GM18511 (cell line): ENCODE data around the gene PIM2.

Experiments
- ATAC-seq: cut with Tn5 transposase; IDR thresholded peaks from one replicate; pipeline ENCODE4 v1.9.1; 2021; ENCODE audit warnings: mild to moderate bottlenecking, moderate library complexity; ENCODE audit not compliant: unreplicated experiment

The PIM2 gene

DNA sequence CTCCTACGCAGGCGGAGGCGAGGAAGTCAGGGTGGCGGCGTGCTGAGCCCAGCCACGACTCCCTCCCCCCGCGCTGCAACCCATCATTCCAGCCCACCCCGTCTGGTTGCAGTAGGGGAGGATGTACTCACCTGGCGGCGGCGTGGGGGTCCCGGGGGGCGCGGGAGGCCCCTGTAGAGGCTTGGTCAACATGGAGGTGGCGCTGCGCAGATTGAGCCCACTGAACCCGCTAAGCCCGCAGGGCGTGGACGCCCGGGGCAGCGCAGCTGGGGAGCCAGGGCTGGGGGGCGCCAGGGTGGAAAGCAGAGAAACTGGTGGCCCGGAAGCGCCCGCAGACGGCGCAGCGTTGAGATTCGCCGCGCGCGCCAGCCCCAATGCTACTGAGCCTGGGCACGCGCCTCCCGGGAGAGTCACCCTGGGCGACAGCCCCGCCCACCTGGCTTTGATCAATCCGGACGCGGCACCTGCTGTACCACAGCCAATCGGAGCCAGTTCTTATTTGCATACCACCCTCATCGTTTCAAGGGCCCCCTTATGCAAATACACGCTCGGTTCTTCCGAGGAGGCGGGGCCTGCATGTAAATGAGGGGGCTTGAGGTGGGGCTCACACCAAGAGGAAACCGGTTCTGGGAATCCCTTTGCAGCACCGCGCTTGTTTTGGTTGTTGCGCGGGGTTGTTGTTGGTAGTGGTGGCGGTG is at the start of gene PIM2:
TSS of gene PIM2 (minus strand) at position 382 of the 698 bp plus-strand sequence. CDS start at position 192, 190 bp downstream.
- ATAC-seq, result peak; percentile 79

DNA sequence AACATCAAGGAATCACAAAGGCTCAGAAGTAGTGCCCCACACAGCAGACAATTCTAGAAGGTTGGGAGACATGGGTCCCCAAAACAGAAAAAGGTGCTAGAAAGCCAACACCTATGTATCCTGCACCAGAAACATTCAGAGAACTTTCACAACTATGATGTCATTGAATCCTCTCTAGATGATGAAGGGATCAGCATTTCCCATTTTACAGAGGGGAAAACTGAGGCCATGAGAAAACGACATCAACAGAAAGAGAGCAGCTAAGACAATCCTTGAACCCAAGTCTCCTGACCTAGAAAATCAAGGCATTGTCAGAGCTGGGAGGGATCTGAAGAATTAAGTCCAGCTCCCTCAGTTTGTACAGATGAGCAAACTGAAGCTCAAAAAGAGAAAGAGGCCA is 49.6 kb upstream of the PIM2 start:
- ATAC-seq, result no peak

DNA sequence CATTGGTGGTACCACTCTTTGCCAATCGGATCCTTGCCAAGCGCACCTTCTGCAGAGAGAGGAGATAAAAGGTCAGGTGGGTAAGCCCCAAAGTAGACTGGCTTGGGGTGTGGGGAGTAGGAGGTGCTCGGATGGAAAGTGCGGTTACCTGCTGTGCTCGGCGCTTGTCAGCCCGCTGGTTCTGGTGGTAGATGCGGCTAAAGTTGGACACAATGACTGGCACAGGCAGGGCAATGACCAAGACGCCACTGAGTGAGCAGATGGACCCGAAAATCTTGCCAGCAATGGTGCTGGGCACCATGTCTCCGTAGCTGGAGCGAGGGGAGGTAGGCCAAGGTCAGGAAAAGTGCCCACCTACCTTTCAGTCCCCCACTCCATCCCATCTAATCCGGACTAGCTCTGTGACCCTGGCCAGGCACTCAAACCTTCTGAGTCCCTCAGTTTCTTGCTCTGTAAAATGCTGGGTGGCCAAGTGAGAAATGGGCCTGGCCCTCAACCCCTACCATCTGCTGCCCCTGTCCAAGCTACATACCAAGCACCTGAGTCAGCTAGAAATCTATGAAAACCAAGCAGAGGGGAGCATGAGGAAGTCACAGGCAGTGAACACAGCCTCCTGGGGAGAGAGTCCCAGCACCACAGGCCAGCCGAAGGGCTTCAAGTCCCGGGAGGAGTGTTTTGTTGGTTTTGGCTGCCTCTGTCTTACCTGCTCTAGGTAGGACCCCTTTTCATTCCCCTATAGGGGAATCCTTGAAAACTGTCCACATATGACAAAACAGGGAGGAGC is 48.2 kb upstream of the PIM2 start:
- no peak for ATAC-seq

DNA sequence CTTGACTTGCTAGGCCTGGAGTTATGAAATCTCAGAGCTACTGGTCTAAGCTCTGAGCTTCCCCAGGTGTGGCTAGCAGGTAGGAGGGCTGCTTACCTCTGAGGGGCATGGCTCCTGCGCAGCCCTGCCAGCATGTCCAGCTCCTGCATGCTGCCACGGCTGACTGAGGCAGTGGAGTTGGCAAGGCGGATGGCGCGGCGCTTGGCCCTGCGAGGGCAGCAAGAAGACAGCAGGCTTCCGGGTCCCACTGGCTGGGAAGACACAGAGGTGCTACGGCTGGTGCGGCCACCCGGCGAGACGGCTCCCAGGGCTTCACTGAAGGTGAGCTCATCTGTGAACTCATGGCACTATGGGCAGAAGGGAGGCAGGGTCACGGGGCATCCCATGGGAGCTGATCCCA is 47.1 kb upstream of the PIM2 start:
- no peak for ATAC-seq

DNA sequence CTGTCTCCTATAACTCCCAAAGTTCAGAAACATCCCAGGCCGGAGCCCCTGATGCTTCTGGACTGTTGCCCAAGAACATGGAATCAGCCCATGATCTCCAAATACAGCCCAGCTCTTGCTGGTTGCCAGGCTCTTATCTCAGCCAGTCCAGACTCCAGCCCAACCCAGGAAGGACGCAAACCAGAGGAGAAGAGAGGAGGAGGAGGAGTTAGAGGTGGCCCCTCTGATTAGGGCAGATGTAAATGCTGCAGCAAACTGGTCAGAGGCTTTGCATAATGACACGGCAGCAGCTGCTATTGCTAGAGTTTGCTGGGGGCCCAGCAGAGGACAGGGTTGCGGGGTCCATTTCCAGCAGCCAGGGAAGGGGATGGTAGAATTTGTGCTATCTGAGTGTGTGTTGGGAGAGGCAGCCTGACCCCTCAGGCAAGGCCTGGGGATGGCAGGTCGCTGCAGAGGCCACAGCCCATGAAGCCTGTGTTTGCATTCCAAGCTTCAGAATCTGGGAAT is 42.8 kb upstream of the PIM2 start:
- ATAC-seq, result no peak

DNA sequence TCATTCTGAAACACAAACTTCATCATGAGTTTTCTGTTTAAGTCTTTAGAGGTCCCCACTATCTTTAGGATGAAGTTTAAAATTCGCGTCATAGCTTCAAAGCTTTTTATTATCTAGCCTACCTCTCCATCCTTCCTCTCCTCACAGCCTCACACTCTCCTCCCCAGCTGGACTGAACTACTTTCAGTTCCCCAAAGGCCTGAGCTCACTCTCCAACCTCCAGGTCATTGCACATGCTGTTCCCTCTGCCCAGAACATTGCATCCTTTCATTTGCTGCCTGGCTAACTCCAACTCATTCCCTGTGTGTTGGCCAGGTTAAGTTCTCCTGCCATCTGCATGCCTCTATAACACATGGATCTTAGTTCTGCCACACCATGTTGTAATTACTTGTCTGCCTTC is 41.5 kb upstream of the PIM2 start:
- ATAC-seq, result no peak

DNA sequence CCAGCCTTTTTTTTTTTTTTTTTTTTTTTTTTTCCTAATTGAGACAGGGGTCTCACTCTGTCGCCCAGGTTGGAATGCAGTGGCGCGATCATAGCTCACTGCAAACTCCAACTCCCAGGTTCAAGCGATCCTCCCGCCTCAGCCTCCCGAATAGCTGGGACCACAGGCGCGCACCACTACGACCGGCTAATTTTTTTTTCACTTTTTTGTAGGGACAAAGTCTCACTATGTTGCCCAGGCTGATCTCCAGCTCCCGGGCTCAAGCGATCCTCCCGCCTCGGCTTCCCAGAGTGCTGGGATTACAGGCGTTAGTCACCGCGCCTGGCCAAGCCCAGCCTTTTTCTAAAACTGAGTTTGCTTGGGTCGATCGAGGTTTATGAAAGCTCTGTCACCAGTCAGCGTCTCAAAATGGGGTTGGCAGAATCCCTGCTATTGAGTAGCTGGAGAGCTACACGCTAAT is 39.8 kb upstream of the PIM2 start:
- no peak for ATAC-seq

DNA sequence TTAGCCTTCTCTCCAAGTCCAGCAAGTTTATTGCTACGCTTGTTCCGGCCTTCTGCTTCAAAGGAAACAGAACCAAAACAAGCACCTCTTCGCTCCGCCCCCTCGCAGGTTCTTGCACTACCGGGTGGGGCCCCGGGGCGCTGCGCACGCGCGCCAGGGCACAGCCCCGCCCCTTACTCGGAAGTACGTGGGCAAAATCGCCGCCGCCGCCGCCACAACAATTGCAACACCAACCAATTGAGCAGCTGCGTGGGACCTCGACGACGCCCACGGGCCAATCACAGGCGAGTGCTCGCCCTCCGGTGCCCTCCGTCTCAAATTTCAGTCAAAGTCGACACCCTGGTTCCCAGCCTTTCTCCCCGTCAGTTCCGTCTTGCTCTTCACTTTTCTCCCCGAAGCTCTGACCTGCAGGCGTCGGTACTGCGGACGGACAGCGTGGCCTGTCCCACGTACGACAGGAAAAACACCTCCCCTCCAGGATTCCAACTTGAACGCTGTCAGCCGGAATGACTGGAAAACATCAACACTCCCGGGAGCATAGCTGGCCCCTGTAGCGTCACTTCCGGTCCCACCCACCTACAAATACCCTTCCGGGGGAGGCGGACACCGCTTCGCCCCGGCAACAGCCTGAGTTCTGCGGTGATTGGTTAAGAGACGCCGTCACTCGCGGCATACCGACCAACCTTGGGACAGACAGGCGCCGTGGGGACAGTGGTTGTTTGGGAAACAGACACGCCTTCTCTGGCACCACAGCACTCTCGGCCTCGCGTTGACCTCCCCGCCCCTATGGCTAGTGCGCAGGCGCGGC is 39.2 kb upstream of the PIM2 start:
- ATAC-seq, result peak; percentile 85

DNA sequence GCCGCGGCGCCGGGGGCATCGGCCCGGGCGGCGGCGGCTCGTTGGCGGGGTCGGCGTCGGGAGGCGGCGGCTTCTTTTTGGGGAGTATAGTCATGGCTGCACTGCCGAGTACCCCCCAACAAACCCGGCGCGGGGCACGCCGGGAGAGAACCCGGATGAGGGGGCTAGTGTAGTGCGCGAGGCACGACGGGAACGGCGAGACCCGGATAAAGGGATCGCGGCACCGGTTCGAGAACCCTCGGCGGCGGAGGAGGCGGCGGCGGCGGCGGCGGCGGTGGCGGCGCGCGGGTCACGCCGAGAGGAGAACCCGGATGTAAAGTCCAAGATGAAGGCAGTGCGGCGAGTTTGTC is 38.6 kb upstream of the PIM2 start, which contains the start of gene OTUD5:
TSS of gene OTUD5 (minus strand) at position 131 of the 350 bp plus-strand sequence. CDS start at position 94, 37 bp downstream.
- ATAC-seq, result peak; percentile 47

DNA sequence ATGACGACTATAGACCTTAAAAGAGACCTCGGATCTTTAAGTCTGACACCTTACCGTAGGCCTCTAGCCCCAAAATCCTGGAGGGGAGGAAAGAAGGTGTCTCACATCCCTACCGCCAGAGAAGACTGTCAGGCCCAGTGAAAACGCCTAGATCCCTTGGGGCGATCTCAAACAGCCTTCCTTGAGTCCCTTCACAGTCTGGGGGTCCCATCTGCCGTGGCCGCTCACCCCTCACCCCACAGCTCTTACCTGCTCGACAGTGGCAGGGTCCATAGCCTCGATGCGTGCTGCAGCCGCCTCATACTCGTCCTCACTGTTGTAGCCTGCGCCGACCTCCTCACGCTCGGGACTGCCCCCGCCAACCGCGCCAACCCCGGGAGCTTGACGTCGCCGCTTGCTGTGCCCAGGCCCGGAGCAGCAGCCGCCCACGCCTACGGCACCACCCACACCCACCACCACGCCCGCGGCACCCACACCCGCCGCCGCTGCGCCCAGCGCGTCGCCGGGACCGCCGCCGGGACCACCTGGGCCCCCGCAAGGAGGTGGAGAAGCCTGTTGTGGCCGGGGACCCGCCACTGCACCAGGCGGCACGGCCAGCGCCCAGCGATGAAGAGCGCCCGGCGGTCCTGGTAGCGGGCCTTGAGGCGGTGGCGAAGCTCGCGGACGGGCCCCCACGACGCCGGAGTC is 38.0 kb upstream of the PIM2 start:
- no peak for ATAC-seq

DNA sequence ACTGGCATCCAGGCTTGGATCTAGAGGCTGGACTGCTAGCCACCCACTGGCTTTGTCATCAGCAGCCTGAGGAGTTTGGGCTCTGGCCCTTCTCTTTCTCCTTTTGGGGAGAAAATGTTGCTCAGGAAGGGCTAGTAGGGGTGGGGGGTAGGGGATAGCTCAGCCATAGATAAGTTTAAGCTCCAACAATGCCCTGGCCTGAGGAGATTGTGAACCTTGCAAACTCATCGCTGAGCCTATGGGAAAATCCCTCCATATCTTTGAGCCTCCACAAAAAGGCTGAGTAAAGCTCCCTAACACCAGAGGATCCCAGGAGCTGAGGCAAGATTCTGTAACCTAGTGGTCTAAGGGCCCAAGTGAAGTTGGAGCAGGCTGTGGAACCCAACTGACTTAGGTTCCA is 29.8 kb upstream of the PIM2 start:
- no peak for ATAC-seq

DNA sequence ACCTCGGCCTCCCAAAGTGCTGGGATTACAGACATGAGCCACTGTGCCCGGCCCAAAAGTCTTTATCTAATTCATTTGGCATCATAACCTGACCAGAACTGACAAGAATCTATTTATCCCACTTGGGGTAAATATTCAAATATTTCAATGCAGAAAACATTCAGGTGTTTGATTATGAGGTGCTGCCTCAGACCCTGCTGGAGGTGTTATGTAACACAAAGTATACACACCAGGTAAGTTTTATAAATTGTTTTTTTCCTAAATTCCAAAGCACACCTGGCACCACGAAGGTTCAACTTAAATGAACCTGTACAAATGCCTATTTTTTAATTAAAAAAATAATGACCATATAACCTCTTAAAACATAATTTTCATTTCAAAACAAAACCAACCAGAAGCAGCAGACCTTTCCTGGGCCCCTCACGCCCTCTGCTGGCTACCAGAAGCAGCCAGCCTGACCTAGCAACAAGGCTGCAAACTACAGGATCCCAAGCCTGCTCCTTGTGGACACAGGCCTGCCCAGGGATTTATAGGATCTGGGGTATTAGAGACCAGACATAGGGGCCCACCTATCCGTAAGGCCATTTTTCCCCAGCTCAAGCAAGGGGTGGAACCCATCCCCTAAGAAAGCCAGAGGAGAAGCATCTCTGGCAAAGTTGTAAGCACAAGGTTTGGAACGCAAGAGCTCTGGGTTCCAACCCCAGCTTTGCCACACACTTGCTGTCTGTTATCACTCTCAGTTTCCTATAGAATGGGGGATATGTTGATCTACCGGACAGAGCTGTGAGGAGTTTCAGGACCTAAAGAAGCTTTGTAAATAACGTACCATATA is 26.9 kb upstream of the PIM2 start:
- no peak for ATAC-seq

DNA sequence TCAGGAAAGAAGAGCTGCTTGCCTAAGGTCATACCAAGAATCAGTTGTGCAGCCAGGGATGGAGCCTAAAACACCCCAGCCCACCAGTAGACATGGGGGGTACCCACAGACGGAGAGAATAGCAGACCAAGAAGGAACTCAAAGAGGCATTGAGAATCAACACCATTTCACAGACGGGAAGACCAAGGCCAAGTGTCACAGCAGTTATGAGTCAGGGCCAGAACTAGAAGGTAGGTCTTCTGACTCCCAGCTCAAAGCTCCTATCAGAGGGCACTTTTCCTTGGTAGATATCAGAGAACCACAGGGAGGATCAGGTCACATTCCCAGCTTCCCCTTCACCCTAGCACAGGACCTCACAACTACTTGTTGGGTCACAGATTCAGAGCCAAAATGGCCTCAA is 24.1 kb upstream of the PIM2 start:
- no peak for ATAC-seq

DNA sequence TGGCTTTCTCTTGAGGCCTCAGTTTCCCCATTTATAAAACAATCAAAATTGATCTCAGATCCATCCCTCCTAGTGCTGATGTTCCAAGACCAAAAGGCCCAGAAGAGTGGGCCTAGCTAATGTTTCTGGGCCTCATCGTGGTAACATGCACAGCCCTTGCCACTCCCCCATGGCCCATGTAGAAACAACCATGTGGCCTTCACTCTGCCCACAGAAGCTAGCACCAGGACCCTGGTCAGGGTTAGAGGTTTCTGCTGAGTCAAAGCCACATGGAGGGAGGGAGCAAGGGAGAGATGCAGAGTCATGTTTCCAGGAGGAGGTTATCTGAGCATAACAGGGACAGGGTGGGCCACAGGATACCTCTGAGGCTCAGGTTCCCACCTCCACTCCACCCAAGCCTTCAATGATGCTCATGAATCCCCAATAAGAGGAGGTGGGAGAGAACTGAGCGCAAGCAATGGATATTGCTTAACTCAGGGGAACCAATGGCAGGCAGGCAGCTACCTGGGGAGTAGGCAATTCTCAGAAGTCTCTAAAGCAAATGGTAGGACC is 21.7 kb upstream of the PIM2 start:
- no peak for ATAC-seq

DNA sequence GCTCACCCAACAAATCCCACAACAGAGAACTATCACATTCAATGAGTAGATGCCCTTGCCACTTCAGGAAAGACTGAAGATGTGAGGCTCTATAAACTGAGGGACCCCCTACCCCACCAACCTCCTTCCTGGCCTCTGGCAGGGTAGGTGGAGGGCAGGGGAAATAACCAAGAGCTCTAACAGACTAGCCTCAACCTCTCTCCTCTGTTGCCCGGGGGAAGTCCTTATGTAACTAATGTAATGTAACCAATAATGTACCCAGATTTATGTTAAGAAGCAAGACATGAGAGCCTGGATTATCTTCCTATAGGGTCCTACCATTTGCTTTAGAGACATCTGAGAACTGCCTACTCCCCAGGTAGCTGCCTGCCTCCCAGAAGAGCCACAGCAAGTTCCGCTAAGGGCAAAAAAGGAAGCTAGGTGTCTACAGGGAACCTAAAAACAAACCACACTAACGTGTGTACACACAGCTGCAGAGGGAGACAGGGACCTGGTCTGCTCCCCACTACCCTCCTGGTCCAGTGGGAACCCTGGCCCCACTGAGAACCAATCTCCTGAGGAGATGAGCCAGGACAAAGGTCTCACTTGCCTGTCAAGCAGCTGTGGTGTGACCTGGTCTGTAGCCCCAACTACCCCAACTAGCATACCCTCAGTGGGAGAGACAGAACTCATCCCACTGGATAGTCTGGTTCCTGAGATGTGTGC is 20.9 kb upstream of the PIM2 start:
- no peak for ATAC-seq

DNA sequence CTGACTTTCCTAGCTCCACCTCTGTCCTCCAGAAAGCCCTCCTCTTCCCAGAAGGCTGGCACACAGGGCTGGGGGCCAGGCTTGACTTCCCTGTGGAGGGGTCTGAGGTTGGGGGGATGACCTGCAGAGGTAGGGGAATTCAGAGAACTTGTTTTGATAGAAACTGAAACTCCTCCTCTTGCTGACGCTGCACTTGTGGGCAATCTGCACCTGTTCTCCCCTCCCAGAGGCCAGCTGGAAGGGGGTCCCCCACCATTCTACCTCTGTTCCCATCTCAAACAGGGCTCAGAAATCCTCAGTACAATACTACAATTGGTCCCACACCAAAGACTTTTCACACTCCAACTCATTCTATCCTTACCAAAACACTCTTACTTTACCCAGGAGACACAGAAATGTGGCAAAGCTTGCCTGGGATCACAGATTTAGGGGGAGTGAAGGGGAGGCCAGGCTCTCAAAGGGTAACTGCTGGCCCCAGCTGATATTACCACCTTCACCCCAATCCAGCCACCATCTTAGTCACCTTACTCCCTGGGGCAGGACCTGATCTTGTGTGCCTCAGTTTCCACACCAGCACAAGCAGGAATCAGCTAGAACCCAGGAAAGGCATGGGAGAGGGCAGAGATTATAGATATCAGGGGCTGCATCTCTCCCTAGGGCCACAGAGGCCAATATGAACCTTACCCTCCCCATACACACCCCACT is 20.0 kb upstream of the PIM2 start:
- peak; percentile 52 for ATAC-seq

DNA sequence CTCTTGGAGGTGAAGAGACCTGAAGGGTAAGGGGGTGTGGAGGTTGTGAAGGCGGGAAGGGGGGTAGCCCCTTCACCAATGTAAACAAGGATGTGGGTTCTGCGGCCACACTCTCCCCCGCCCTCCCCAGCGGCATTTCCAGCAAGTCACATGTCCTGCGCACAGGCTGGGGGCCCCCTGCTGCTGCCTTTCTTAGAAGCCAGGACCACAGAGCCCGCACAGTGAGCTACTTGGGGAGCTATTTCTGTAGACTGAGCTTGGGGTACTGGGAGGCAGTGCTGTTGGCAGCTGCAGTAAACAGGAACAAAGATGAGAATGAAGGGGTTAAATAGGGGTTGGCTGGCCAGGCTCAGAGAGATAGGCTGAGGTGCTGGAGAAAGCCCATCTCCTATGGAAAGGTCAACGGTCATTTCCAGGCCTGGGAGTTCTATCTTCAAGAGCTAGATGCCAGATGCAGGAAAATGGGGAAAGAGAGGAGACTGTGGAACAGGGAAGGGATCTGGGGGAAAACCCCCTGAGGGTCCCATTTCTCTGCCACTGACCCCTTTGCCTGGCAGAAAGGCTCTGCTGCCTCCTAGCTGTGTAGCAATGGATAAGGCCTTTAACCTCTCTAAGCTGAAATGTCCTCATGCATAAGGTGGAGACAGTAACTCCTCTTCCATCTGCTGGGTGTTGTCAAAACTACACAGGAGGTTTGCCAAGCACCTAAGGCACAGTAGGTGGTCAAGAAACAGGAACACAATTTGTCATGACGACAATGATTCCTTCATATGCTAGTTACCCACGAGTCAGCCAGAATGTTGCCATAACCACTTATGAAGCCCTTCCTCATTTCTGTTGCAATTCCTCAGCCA is 18.5 kb upstream of the PIM2 start:
- ATAC-seq, result peak; percentile 71
